ENCODE measurements around the gene PUM2. TPM values are rescaled to one million over a fixed set of nuclear protein-coding genes. Genes with fewer than 3 reads are reported as not detected.
A peak's percentile ranks its signal among the peaks of the same experiment; 100 is the strongest.

The PUM2 gene
- total RNA-seq, 1 experiment from 2014 or later, result 112 TPM

DNA sequence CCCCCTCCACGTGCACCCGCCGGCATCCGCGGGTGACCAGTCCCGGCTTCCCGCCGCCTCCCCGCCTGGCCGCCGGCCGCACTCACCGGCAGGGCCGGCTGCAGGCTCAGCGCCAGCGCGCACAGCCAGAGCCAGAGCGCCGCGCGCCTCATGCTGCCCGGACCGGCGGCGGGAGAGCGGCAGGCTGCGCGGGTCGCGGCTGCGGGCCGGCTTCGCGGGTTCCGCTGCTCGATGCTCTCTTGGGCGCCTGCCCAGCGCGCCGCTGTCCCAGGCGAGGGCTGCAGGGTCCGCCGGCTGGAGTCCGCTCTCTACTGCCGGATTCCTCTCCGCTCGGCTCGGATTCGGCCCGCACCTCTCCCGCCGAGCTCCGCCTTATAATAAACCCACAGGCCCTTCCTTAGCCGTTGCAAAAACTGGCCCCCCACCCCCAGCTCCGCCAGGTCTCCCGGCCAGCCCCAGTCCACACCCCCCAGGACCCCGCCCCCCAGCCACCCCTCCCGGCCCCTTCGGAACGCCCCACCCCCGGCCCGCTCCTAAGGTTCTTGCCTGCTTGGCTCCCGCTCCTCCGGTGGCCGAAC is 125.8 kb downstream of the PUM2 start, which contains the start of gene SDC1:
Gene SDC1, minus strand, starts transcription at position 415 of the 578 bp plus-strand sequence. Its CDS starts 263 bp downstream, at position 152.
- no peak within 1 kb of the TSS for H3K27ac ChIP-seq (ENCODE audit: low read depth, low read length, poor library complexity, severe bottlenecking)
- no peak for DNase-seq (ENCODE audit: low spot score)
- CTCF ChIA-PET, result interaction anchor here (1.6 kb wide), 1 partner anchor 269 kb away, joined by 4 read pairs; no protein-coding TSS in a partner anchor
- BruUV-seq (replicated peaks), result no TSS peak
- intact Hi-C loops (cut with micrococcal nuclease; ENCODE audit: unreplicated experiment), result loop anchor here (10.0 kb wide), 1 partner anchor 420 kb away; no protein-coding TSS in a partner anchor
- peaks cover 12% of the 10 kb centered on the region for H3K27me3 ChIP-seq (replicated peaks; ENCODE audit: insufficient read depth, low read depth, low read length, poor library complexity)
- POLR2A ChIA-PET (ENCODE audit: low non-redundant PET), result no interaction called here
- peaks cover 5% of the 10 kb centered on the region for H3K4me1 ChIP-seq (ENCODE audit: insufficient read depth, low read length, poor library complexity, severe bottlenecking)
- H3K36me3 ChIP-seq (ENCODE audit: insufficient read depth, low read length, poor library complexity, severe bottlenecking), result no peaks in the 10 kb centered on the region
- TF ChIP-seq EZH2 (IDR thresholded peaks at IDR 0.05; ENCODE audit: borderline replicate concordance, low read depth, low read length, poor library complexity, severe bottlenecking), result no peak
- TF ChIP-seq, protein P1, sequence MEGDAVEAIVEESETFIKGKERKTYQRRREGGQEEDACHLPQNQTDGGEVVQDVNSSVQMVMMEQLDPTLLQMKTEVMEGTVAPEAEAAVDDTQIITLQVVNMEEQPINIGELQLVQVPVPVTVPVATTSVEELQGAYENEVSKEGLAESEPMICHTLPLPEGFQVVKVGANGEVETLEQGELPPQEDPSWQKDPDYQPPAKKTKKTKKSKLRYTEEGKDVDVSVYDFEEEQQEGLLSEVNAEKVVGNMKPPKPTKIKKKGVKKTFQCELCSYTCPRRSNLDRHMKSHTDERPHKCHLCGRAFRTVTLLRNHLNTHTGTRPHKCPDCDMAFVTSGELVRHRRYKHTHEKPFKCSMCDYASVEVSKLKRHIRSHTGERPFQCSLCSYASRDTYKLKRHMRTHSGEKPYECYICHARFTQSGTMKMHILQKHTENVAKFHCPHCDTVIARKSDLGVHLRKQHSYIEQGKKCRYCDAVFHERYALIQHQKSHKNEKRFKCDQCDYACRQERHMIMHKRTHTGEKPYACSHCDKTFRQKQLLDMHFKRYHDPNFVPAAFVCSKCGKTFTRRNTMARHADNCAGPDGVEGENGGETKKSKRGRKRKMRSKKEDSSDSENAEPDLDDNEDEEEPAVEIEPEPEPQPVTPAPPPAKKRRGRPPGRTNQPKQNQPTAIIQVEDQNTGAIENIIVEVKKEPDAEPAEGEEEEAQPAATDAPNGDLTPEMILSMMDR (conservative IDR thresholded peaks at IDR 0.05; ENCODE audit: low read depth, low read length), result no peak
- no peaks in the 10 kb centered on the region for H3K9me3 ChIP-seq (ENCODE audit: low read depth, low read length, poor library complexity, severe bottlenecking)
- H3K4me3 ChIP-seq (ENCODE audit: low read depth, low read length, poor library complexity, severe bottlenecking), result peak within 1 kb of the TSS; percentile 57

DNA sequence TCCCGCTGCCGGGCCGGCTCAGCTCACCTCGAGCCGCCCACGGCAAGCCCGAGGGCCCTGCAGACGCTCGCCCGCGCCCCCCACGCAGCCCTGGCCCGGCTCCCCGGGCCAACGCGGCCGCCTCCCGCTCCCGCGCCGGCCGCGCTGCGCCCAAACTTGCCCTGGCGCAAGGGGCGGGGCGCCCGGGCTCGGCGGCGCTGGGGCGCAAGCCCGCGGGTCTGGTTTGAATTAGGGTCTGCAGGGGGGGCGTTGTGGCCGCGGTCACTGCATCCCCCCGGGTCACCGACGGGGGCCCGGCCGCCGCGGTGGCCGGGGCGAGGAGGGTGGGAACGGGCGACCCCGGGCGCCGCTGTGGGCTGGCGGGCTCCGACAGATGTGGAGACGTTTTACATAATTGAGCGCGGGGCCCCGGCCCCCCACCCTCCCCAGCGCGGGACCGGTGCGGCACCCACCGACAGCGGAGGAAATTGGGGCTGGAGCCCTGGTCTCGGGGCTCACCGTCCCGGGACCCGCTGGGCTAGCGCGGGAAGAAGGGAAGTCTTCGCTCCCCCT is 126.4 kb downstream of the PUM2 start:
- ChIA-PET CTCF (interaction anchor here (1.6 kb wide), 1 partner anchor 268 kb away, joined by 4 read pairs; no protein-coding TSS in a partner anchor), POLR2A (ENCODE audit: low non-redundant PET) (no interaction called here)
- Histone ChIP-seq H3K27me3 (replicated peaks; ENCODE audit: insufficient read depth, low read depth, low read length, poor library complexity) (peaks cover 12% of the 10 kb centered on the region), H3K36me3 (ENCODE audit: insufficient read depth, low read length, poor library complexity, severe bottlenecking) (no peaks in the 10 kb centered on the region), H3K27ac (ENCODE audit: low read depth, low read length, poor library complexity, severe bottlenecking) (no peak overlapping the region), H3K4me1 (ENCODE audit: insufficient read depth, low read length, poor library complexity, severe bottlenecking) (peaks cover 5% of the 10 kb centered on the region), H3K4me3 (ENCODE audit: low read depth, low read length, poor library complexity, severe bottlenecking) (peak overlapping the region; percentile 57), H3K9me3 (ENCODE audit: low read depth, low read length, poor library complexity, severe bottlenecking) (no peaks in the 10 kb centered on the region)
- BruUV-seq (replicated peaks), result no TSS peak
- TF ChIP-seq, protein P1 (conservative IDR thresholded peaks at IDR 0.05; ENCODE audit: low read depth, low read length), result no peak
- TF ChIP-seq EZH2 (IDR thresholded peaks at IDR 0.05; ENCODE audit: borderline replicate concordance, low read depth, low read length, poor library complexity, severe bottlenecking), result no peak
- intact Hi-C loops (cut with micrococcal nuclease; ENCODE audit: unreplicated experiment), result loop anchor here (10.0 kb wide), 1 partner anchor 421 kb away; no protein-coding TSS in a partner anchor
- no peak for DNase-seq (ENCODE audit: low spot score)

DNA sequence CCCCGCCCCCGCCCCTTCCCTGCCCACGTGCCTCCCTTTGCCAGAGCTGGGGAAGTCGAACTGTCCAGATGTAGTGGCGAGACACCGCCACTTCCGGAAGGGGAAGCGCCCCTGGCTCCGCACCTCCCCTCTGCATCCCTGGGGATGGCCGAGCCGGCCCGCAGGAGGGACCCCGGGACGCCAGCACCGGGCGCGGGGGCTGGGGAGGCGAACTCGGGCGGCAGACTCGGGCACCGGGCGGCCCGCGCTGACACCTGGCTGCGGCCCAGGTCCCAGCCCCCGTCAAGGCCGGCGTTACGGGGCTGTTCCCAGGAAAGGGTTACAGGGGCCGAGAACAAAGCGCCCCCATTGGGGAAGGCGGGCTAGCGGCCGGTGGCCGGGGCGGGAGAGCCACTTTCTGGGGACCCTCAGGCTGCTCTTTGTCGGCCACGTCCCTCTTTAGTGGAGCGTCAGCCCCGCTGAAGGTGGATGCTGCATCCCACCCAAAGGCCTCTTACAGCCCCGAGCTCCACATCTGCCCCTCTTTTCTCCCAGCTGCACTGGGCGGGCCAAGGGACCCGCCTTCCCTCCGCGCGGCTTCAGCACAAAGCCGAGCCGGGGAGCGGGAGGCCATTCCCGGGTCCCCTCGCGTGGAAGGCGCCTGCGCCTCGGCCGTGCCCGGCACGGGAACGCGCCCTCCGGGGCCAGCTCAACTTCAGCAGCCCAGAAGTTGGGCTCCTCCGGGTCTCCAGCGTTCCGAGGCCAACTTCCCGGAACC is 127.1 kb downstream of the PUM2 start:
- peak; percentile 49 for DNase-seq (ENCODE audit: low spot score)
- Histone ChIP-seq H3K4me3 (ENCODE audit: low read depth, low read length, poor library complexity, severe bottlenecking) (peak overlapping the region; percentile 57), H3K27me3 (replicated peaks; ENCODE audit: insufficient read depth, low read depth, low read length, poor library complexity) (peaks cover 12% of the 10 kb centered on the region), H3K9me3 (ENCODE audit: low read depth, low read length, poor library complexity, severe bottlenecking) (no peaks in the 10 kb centered on the region), H3K27ac (ENCODE audit: low read depth, low read length, poor library complexity, severe bottlenecking) (no peak overlapping the region), H3K36me3 (ENCODE audit: insufficient read depth, low read length, poor library complexity, severe bottlenecking) (no peaks in the 10 kb centered on the region), H3K4me1 (ENCODE audit: insufficient read depth, low read length, poor library complexity, severe bottlenecking) (peaks cover 5% of the 10 kb centered on the region)
- BruUV-seq (replicated peaks), result no TSS peak
- intact Hi-C loops (cut with micrococcal nuclease; ENCODE audit: unreplicated experiment), result loop anchor here (10.0 kb wide), 1 partner anchor 421 kb away; no protein-coding TSS in a partner anchor
- POLR2A ChIA-PET (ENCODE audit: low non-redundant PET), result no interaction called here
- TF ChIP-seq EZH2 (IDR thresholded peaks at IDR 0.05; ENCODE audit: borderline replicate concordance, low read depth, low read length, poor library complexity, severe bottlenecking), result peak; percentile 65
- TF ChIP-seq, protein P1 (conservative IDR thresholded peaks at IDR 0.05; ENCODE audit: low read depth, low read length), result no peak
- CTCF ChIA-PET, result interaction anchor here (0.5 kb wide), 1 partner anchor 116 kb away, joined by 3 read pairs; no protein-coding TSS in a partner anchor

Measured in A673 (cell line).